ENCODE data around the gene CAMSAP1.
"Not testable (repeated sequence)": the region's sequence is repeated elsewhere in the genome, so short reads cannot be mapped to it uniquely, and the experiment has no call there.

- not testable (repeated sequence) for TF ChIP-seq ZNF10 (tag by site-specific recombination; IDR thresholded peaks at IDR 0.05); YY1 (tag by site-specific recombination; IDR thresholded peaks at IDR 0.05); HOXC10 (CRISPR knock-in tag; IDR thresholded peaks at IDR 0.05); ZNF704 (tag by site-specific recombination; IDR thresholded peaks at IDR 0.05); ZNF354C (tag by site-specific recombination; IDR thresholded peaks at IDR 0.05; ENCODE audit: borderline replicate concordance, low read depth); CTCF (tag by site-specific recombination; IDR thresholded peaks at IDR 0.05); ZSCAN23 (tag by site-specific recombination; IDR thresholded peaks at IDR 0.05)
Measured at GRCh38 chr9:135911233-135911632, 3.9 kb upstream of the CAMSAP1 start.
